Measurements from ENCODE around the gene VAV2.
A peak's percentile ranks its signal among the peaks of the same experiment; 100 is the strongest.

The VAV2 gene

DNA sequence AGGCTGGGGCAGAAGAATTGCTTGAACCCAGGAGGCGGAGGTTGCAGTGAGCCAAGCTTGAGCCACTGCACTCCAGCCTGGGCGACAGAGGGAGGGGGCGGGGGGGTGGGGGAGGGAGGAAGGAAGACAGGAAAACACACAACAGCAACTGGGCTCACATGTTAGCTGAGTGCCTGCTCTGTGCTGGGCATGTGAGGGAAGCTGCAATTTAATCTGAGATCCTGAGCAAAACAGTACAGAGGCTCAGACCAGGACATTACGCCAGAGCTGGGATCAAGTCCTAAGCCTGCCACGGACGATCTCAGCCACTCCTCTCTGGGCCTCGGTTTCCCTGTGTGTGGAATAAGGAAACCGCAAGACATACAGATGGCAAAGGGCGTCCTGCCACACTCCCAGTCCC is 119.1 kb downstream of the VAV2 start:
- DNase-seq = no peak

GRCh38 chr9:133870598-133871595 is 121.2 kb downstream of the VAV2 start:
- no peak for DNase-seq

DNA sequence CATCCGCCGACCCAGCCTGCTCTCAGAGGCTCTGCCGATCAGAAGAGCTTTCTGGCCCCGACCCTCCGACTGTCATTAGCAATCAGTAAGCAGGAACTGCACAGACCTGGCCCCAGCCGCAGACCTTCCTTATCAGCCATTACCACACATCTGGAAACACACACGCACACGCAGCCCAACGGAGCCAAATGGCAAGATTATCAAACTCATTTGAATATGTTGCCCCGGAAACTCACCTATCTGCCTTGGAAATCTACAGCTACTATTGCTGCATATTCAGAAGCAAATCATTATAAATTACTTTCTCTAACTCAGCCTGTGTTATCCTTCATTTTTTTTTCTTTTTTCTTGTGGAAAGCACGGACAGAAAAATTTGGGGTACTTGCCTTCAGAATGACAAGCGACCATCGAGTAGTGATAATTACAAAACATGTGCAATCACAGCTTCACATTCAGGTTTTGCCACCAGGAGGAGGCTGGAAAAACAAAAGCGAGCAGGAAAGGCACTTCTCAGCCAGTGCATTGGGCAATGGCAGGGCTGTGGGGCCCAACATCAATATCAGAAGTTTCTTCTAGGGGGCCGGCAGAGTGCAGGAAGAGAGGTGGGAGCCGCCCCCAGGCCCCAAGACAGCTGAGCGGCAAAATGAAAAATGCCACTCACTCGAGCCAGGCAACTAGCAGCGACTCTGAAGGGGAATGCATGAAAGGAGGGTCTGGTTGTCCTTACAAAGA is 122.3 kb downstream of the VAV2 start:
- DNase-seq = no peak

- DNase-seq = no peak
Measured at GRCh38 chr9:133868203-133868602, 123.9 kb downstream of the VAV2 start.

GRCh38 chr9:133866946-133867345 is 125.2 kb downstream of the VAV2 start:
- no peak for DNase-seq

GRCh38 chr9:133864011-133864410 is 128.1 kb downstream of the VAV2 start:
- no peak for DNase-seq

DNA sequence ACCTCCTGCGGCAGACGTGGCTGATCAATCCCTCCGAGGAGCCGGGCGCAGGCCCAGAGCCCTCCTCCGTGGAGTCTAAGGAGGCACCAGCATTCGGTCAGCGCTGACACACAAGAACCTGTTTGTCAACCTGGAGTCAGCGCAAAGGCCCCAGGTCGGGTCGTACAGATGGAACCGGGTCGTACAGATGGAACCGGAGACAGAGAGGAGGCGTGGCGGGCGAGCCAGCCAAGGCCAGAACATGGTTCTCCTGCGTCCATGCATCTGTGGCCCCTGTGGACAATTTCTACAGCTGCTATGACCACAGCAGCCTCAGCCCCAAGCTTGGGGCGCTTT is 128.9 kb downstream of the VAV2 start:
- DNase-seq = no peak

DNA sequence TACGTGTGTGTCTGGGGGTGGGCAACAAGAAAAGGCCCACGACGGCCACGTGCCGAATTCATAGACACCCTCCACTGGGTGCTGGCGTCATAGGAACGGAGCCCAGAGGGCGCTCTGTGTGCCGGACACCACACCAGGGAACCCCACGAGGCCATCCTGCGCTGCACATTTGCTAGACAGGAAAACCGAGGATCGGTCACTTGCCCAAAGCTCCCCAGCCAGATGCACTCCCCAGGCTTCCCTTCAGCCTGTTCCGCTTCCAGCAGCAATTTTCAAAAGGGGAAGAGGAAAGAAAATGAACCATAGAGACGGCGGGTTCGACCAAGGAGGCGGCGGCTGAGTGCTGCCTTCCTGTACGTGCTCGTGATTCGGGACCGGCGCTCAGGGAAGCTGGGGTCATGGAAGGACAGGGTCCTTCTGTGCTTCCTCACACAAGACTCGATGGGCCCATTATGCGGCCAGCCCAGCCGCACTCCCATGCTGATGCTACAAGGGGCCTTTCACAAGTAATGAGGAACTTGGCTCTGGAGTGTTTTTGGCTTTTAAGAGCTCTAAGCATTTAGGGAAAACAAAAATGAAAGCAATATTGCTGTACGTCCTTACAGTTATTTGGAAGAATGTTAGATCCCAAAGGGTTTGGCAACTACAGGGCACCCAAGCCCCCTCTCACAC is 129.4 kb downstream of the VAV2 start:
- peak; percentile 81 to 83 (median 82) for DNase-seq

- DNase-seq = peak in 1 of 3 donors; percentile 11
Measured at GRCh38 chr9:133861692-133862091, 130.4 kb downstream of the VAV2 start.

- no peak for DNase-seq
Measured at GRCh38 chr9:133861086-133861485, 131.0 kb downstream of the VAV2 start.

GRCh38 chr9:133858771-133859170 is 133.4 kb downstream of the VAV2 start:
- no peak for DNase-seq

- DNase-seq = no peak
Measured at GRCh38 chr9:133857639-133858038, 134.5 kb downstream of the VAV2 start.

DNA sequence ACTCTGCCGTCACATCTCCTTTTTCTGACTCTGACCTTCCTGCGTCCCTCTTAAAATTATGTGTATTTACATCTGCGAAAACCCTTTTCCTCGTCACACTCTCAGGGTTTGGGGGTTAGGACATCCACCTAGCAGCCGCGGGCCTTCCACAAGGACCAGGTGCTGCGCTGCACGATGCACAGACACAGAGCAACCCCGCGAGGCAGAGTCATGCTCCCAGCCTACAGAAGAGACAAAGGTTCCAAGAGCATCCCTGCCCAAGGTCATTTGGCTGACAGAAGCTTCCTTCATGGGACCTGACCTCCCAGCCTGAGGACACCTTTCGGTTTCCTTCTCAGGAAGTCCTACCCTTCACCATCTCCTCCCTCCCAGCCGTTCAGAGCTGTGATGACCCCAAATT is 135.3 kb downstream of the VAV2 start:
- no peak for DNase-seq

GRCh38 chr9:133855802-133856521 is 136.2 kb downstream of the VAV2 start:
- DNase-seq = peak; percentile 66 to 82 (median 77)

GRCh38 chr9:133855371-133855770 is 136.8 kb downstream of the VAV2 start:
- no peak for DNase-seq

- no peak for DNase-seq
Measured at GRCh38 chr9:133854765-133855164, 137.4 kb downstream of the VAV2 start.

DNA sequence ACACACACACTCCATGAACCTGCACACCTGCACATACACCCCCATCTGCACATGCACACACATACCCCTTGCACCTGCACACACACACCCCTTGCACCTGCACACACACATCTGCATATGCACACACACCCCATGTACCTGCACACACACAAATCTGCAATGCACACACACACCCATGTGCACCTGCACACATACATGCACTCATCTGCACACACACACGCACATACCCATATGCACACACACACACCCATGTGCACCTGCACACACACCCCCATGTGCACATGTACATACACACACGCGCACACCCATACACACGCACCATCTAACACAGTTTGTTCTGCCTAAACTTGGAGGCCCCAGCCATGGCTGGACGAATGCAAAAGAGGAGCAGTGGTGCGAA is 138.1 kb downstream of the VAV2 start:
- DNase-seq = no peak

GRCh38 chr9:133853331-133853730 is 138.8 kb downstream of the VAV2 start:
- no peak for DNase-seq

- DNase-seq = no peak
Measured at GRCh38 chr9:133852431-133852830, 139.7 kb downstream of the VAV2 start.

- DNase-seq = no peak
Measured at GRCh38 chr9:133851693-133852092, 140.4 kb downstream of the VAV2 start.

DNA sequence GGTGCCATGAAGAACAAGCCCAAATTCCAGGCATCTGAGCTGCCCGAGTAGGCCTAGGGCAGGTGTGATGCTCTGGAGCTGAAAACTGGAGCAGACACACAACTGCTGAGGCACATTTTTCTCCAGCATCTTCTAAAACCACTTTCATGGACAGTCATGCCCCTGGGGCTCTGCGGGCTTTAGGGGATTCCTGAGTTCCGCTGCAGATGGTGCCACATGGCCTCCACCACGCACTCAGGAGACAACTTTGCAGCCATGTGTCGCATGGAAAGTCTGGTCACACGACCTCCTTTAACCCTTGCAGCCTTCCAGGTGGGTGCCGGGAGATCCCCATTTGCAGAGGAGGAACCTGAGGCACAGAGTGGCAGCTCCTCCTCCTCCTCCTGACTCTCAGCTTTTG is 141.2 kb downstream of the VAV2 start:
- DNase-seq = no peak

DNA sequence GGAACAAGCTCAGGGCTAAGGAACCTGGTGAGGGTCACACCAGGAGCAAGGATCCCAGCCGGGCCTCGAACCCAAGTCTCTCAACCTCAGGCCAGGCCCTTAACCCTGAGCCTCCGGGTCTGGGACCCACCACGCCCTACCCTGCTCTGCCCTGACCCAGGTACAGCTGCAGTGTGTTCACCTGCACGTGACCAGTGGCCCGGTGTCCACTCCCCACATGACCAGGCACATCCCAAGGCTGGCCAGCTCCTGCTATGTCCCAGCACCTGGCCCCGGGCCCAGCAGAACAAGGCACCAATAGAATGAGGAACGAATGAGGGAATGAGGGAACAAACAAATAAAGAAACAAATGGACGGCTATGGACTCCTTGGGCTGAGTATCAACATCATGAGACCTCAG is 142.0 kb downstream of the VAV2 start:
- DNase-seq = no peak
